GM23338 (cell line): ENCODE results near the gene IL1RN. TPM values are rescaled to one million over a fixed set of nuclear protein-coding genes. Genes with fewer than 3 reads are reported as not detected.

Experiments
- ATAC-seq: fragments of 200-7000 bp; cut with Tn5 transposase; 3 replicates; pipeline ENCODE4 v1.9.1; 2020
- DNase-seq: peaks from one replicate; pipeline ENCODE4 v3.0.0-alpha.2; 2015; ENCODE audit warnings: low spot score
- H2AFZ ChIP-seq: fragments of 200-600 bp; sonication (generic); 2 replicates; pipeline ENCODE4 v1.8.0; 2016; ENCODE audit warnings: antibody characterized with exemption, mild to moderate bottlenecking, moderate library complexity
- H3F3A ChIP-seq: fragments of 200-600 bp; sonication (generic); replicated peaks from 2 replicates; pipeline ENCODE4 v1.8.0; 2017; ENCODE audit warnings: antibody characterized with exemption, mixed run types, low read depth
- H3K27ac ChIP-seq: fragments of 200-600 bp; sonication (generic); 2 replicates; pipeline ENCODE4 v1.6.1; 2016; ENCODE audit warnings: low read depth
- H3K27me3 ChIP-seq: fragments of 200-600 bp; sonication (generic); 2 replicates; pipeline ENCODE4 v1.8.0; 2016; ENCODE audit warnings: mild to moderate bottlenecking, mixed run types, moderate library complexity; ENCODE audit not compliant: insufficient read depth
- H3K36me3 ChIP-seq: fragments of 200-600 bp; sonication (generic); 2 replicates; pipeline ENCODE4 v1.8.0; 2016; ENCODE audit warnings: mild to moderate bottlenecking; ENCODE audit not compliant: insufficient read depth
- H3K4me1 ChIP-seq: fragments of 200-600 bp; sonication (generic); 2 replicates; pipeline ENCODE4 v1.8.0; 2016; ENCODE audit warnings: mild to moderate bottlenecking, moderate library complexity; ENCODE audit not compliant: insufficient read depth
- H3K4me2 ChIP-seq: fragments of 200-600 bp; sonication (generic); 2 replicates; pipeline ENCODE4 v1.7.1; 2017; ENCODE audit warnings: mixed run types
- H3K4me3 ChIP-seq: fragments of 200-600 bp; sonication (generic); 2 replicates; pipeline ENCODE4 v1.6.1; 2016; ENCODE audit warnings: mixed run types
- H3K79me2 ChIP-seq: fragments of 200-600 bp; sonication (generic); replicated peaks from 2 replicates; pipeline ENCODE4 v1.8.0; 2017; ENCODE audit warnings: mild to moderate bottlenecking; ENCODE audit not compliant: insufficient read depth
- H3K9me2 ChIP-seq: fragments of 200-600 bp; sonication (generic); 2 replicates; pipeline ENCODE4 v1.8.0; 2017; ENCODE audit not compliant: insufficient read depth
- H4K20me1 ChIP-seq: fragments of 200-600 bp; sonication (generic); replicated peaks from 2 replicates; pipeline ENCODE4 v1.8.0; 2017; ENCODE audit warnings: mild to moderate bottlenecking; ENCODE audit not compliant: insufficient read depth
- H3K27ac Mint-ChIP-seq: 2 replicates; pipeline ENCODE4 v1.8.0; 2020; ENCODE audit warnings: inconsistent platforms, mild to moderate bottlenecking, moderate library complexity, mixed read lengths
- H3K27me3 Mint-ChIP-seq: 3 replicates; pipeline ENCODE4 v1.8.0; 2022; ENCODE audit warnings: low read depth, mild to moderate bottlenecking, moderate library complexity, mixed read lengths, inconsistent platforms; ENCODE audit not compliant: insufficient read depth, poor library complexity
- H3K36me3 Mint-ChIP-seq: 3 replicates; pipeline ENCODE4 v1.8.0; 2021; ENCODE audit warnings: low read depth, mild to moderate bottlenecking, inconsistent platforms, moderate library complexity, mixed read lengths
- H3K4me1 Mint-ChIP-seq: 3 replicates; pipeline ENCODE4 v1.8.0; 2020; ENCODE audit warnings: mild to moderate bottlenecking, inconsistent platforms, mixed read lengths
- H3K4me3 Mint-ChIP-seq: 3 replicates; pipeline ENCODE4 v1.8.0; 2021; ENCODE audit warnings: moderate library complexity, mild to moderate bottlenecking, inconsistent platforms, mixed read lengths
- H3K9me3 Mint-ChIP-seq: 3 replicates; pipeline ENCODE4 v1.8.0; 2020; ENCODE audit warnings: moderate library complexity, mild to moderate bottlenecking, inconsistent platforms, mixed read lengths
- CREB1 ChIP-seq: fragments of 250-450 bp; sonication (Bioruptor Pico); IDR thresholded peaks from 2 replicates; pipeline ENCODE4 v1.5.0; 2020; ENCODE audit warnings: low read depth, mild to moderate bottlenecking, moderate library complexity
- EZH2phosphoT487 ChIP-seq: fragments of 200-600 bp; sonication (generic); IDR thresholded peaks from one replicate; pipeline ENCODE4 v1.8.1; 2018; ENCODE audit warnings: antibody characterized with exemption; ENCODE audit not compliant: unreplicated experiment
- JUNB ChIP-seq: IDR thresholded peaks from one replicate; pipeline ENCODE4 v1.6.1; 2016; ENCODE audit warnings: antibody characterized with exemption; ENCODE audit not compliant: unreplicated experiment
- POLR2AphosphoS5 ChIP-seq: IDR thresholded peaks from 2 replicates; pipeline ENCODE4 v1.6.1; 2016; ENCODE audit warnings: antibody characterized with exemption, low read depth
- STAT1 ChIP-seq: IDR thresholded peaks from one replicate; pipeline ENCODE4 v1.6.1; 2016; ENCODE audit warnings: antibody characterized with exemption; ENCODE audit not compliant: unreplicated experiment
- ZNF114 ChIP-seq: fragments of 250-450 bp; sonication (Bioruptor Pico); IDR thresholded peaks from 2 replicates; pipeline ENCODE4 v1.5.0; 2020; ENCODE audit warnings: mild to moderate bottlenecking, moderate library complexity
- ZNF331 ChIP-seq: fragments of 250-450 bp; sonication (Bioruptor Pico); IDR thresholded peaks from 2 replicates; pipeline ENCODE4 v1.5.0; 2020; ENCODE audit warnings: low read depth, mild to moderate bottlenecking, moderate library complexity
- polyA plus RNA-seq: library from polyadenylated mRNA; unstranded; fragments of >200 nt; fragmentation: Nextera tagmentation; extraction: Ambion mirVana; gene quantifications from 2 replicates; pipeline ENCODE4 v1.2.1, GENCODE V29; 2016
- total RNA-seq: library from RNA; depleted of rRNA; stranded (reverse); fragments of >200 nt; shearing (Covaris generic); gene quantifications from 2 replicates; pipeline ENCODE4 v1.2.3, GENCODE V29; 2014
- TF ChIP-seq, protein P1 (sequence below), 2 experiments: fragments of 200-600 bp in 1 of 2; sonication (generic) in 1 of 2; conservative IDR thresholded peaks; 2 replicates each; pipeline versions ENCODE4 v1.5.1 to v1.6.1; 2016 to 2017; ENCODE audit warnings: antibody characterized with exemption in 2 of 2, low read depth in 2 of 2, mild to moderate bottlenecking in 2 of 2, moderate library complexity in 1 of 2
- TF ChIP-seq, protein P2 (sequence below): IDR thresholded peaks from one replicate; pipeline ENCODE4 v1.6.1; 2018; ENCODE audit warnings: antibody characterized with exemption; ENCODE audit not compliant: unreplicated experiment
- TF ChIP-seq, protein P3 (sequence below): IDR thresholded peaks from 2 replicates; pipeline ENCODE4 v1.6.1; 2016; ENCODE audit warnings: antibody characterized with exemption

Gene IL1RN
- total and polyA plus RNA-seq, 2 experiments from 2014 or later: not detected

DNA sequence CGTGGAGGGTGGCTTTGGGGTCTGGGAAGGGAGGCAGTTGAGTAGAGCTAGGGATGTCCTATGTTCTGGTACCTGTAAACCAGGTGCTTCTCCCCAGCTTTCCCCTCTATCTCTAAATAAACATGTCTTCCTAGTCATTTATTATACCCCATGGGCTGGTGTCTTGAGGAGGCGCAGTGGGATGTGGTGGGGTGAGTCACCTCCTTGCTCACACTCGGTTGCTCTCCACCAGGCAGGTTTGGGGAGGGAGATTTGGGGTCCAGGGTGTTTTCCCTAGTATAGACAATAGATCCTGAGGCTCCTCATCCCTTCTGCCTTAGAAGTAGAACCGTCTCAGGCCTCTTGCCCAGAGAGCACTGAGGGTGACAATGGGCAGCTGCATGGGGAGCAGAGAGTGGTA lies 51.5 kb downstream of the IL1RN start:
- Histone ChIP-seq H3K27me3 (no peaks in the 10 kb centered on the region), H3K27ac (no peak overlapping the region), H3K4me3 (no peak overlapping the region), H3K79me2 (no peaks in the 10 kb centered on the region), H4K20me1 (no peaks in the 10 kb centered on the region), H3K4me2 (no peak overlapping the region), H3F3A (no peaks in the 10 kb centered on the region), H3K4me1 (no peaks in the 10 kb centered on the region; the same call in 1 of the 2 replicates), H3K9me2 (no peaks in the 10 kb centered on the region), H3K36me3 (no peaks in the 10 kb centered on the region), H2AFZ (no peak overlapping the region)
- no peak overlapping the region for H3K4me3 Mint-ChIP-seq
- H3K27ac Mint-ChIP-seq: no peak overlapping the region
- H3K36me3 Mint-ChIP-seq: no peaks in the 10 kb centered on the region
- ATAC-seq (no peak), DNase-seq (no peak)
- peaks cover 7% of the 10 kb centered on the region for H3K27me3 Mint-ChIP-seq
- TF ChIP-seq EZH2phosphoT487 (no peak), CREB1 (CRISPR knock-in tag) (no peak), POLR2AphosphoS5 (no peak), ZNF331 (CRISPR knock-in tag) (no peak), JUNB (no peak)
- TF ChIP-seq, protein P1, sequence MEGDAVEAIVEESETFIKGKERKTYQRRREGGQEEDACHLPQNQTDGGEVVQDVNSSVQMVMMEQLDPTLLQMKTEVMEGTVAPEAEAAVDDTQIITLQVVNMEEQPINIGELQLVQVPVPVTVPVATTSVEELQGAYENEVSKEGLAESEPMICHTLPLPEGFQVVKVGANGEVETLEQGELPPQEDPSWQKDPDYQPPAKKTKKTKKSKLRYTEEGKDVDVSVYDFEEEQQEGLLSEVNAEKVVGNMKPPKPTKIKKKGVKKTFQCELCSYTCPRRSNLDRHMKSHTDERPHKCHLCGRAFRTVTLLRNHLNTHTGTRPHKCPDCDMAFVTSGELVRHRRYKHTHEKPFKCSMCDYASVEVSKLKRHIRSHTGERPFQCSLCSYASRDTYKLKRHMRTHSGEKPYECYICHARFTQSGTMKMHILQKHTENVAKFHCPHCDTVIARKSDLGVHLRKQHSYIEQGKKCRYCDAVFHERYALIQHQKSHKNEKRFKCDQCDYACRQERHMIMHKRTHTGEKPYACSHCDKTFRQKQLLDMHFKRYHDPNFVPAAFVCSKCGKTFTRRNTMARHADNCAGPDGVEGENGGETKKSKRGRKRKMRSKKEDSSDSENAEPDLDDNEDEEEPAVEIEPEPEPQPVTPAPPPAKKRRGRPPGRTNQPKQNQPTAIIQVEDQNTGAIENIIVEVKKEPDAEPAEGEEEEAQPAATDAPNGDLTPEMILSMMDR (conservative IDR thresholded peaks at IDR 0.05; ENCODE audit: low read depth in 2 of 2): no peak
- H3K9me3 Mint-ChIP-seq: no peaks in the 10 kb centered on the region
- peaks cover 25% of the 10 kb centered on the region for H3K4me1 Mint-ChIP-seq

DNA sequence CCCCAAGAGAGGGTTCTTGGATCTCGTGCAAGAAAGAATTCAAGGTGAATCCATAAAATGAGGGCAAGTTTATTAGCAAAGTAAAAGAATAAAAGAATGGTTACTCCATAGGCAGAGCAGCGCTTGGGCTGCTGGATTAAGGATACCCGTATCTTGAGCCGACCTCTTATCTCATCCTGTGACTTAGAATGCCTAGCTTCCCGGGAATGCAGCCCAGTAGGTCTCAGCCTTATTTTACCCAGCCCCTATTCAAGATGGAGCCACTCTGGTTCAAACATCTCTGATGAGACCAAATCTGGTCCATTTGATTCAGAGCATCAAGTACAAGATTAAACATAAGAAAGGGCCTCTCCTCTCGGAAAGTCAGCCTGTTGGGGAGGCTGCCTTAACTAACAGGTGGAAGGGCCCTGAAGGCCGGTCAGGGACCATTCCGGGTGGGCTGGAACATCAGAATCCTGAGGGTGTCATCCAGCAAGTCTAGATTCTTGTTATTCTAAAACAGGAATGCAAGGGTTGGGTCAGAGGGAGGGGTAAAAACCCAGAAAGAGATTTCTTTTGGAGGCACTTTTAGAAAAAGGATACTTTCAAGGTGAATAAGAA lies 52.1 kb downstream of the IL1RN start:
- no peaks in the 10 kb centered on the region for H3K9me3 Mint-ChIP-seq
- no peaks in the 10 kb centered on the region for H4K20me1 ChIP-seq
- no peak overlapping the region for H2AFZ ChIP-seq
- no peak for DNase-seq
- H3K27ac ChIP-seq: no peak overlapping the region
- H3K27me3 ChIP-seq: no peaks in the 10 kb centered on the region
- no peaks in the 10 kb centered on the region for H3K36me3 Mint-ChIP-seq
- H3K9me2 ChIP-seq: no peaks in the 10 kb centered on the region
- no peaks in the 10 kb centered on the region for H3K36me3 ChIP-seq
- no peak for TF ChIP-seq ZNF114 (CRISPR knock-in tag)
- TF ChIP-seq, protein P2, sequence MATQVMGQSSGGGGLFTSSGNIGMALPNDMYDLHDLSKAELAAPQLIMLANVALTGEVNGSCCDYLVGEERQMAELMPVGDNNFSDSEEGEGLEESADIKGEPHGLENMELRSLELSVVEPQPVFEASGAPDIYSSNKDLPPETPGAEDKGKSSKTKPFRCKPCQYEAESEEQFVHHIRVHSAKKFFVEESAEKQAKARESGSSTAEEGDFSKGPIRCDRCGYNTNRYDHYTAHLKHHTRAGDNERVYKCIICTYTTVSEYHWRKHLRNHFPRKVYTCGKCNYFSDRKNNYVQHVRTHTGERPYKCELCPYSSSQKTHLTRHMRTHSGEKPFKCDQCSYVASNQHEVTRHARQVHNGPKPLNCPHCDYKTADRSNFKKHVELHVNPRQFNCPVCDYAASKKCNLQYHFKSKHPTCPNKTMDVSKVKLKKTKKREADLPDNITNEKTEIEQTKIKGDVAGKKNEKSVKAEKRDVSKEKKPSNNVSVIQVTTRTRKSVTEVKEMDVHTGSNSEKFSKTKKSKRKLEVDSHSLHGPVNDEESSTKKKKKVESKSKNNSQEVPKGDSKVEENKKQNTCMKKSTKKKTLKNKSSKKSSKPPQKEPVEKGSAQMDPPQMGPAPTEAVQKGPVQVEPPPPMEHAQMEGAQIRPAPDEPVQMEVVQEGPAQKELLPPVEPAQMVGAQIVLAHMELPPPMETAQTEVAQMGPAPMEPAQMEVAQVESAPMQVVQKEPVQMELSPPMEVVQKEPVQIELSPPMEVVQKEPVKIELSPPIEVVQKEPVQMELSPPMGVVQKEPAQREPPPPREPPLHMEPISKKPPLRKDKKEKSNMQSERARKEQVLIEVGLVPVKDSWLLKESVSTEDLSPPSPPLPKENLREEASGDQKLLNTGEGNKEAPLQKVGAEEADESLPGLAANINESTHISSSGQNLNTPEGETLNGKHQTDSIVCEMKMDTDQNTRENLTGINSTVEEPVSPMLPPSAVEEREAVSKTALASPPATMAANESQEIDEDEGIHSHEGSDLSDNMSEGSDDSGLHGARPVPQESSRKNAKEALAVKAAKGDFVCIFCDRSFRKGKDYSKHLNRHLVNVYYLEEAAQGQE: no peak
- TF ChIP-seq, protein P3, sequence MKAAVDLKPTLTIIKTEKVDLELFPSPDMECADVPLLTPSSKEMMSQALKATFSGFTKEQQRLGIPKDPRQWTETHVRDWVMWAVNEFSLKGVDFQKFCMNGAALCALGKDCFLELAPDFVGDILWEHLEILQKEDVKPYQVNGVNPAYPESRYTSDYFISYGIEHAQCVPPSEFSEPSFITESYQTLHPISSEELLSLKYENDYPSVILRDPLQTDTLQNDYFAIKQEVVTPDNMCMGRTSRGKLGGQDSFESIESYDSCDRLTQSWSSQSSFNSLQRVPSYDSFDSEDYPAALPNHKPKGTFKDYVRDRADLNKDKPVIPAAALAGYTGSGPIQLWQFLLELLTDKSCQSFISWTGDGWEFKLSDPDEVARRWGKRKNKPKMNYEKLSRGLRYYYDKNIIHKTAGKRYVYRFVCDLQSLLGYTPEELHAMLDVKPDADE: no peak
- TF ChIP-seq JUNB: no peak
- no peak for TF ChIP-seq STAT1
- no peak overlapping the region for H3K4me3 ChIP-seq
- no peaks in the 10 kb centered on the region for H3F3A ChIP-seq
- peaks cover 7% of the 10 kb centered on the region for H3K27me3 Mint-ChIP-seq
- no peak overlapping the region for H3K4me3 Mint-ChIP-seq
- no peak overlapping the region for H3K27ac Mint-ChIP-seq
- ATAC-seq: no peak
- H3K4me1 Mint-ChIP-seq: peaks cover 20% of the 10 kb centered on the region
- no peaks in the 10 kb centered on the region for H3K4me1 ChIP-seq
- H3K4me2 ChIP-seq: no peak overlapping the region
- H3K79me2 ChIP-seq: no peaks in the 10 kb centered on the region
